MCF 10A (cell line): ENCODE data around the gene NDRG3. TPM values are rescaled to one million over a fixed set of nuclear protein-coding genes. Genes with fewer than 3 reads are reported as not detected.
"Not testable (repeated sequence)": the region's sequence is repeated elsewhere in the genome, so short reads cannot be mapped to it uniquely, and the experiment has no call there.

Experiments
- BruUV-seq: library from RNA; stranded (reverse); fragments of 400-500 nt; replicated peaks from 2 replicates; lab custom pipeline; 2021; lab: Mats Ljungman, UMichigan
- CTCF ChIA-PET: fragments of 300-600 bp; sonication (Branson Sonifier 250); formaldehyde crosslinking; extraction: SDS; loops from one replicate; lab custom pipeline; 2021; ENCODE audit warnings: antibody characterized with exemption, inconsistent platforms; lab: Yijun Ruan, JAX
- POLR2A ChIA-PET: fragments of 300-600, 350-650 bp; sonication (Branson Sonifier 250); formaldehyde crosslinking; extraction: SDS; loops from one replicate; lab custom pipeline; 2020; ENCODE audit warnings: antibody characterized with exemption, inconsistent platforms; lab: Yijun Ruan, JAX
- DNase-seq: peaks from one replicate; pipeline ENCODE4 v3.0.0-alpha.2; 2018; ENCODE audit not compliant: unreplicated experiment
- H3K27ac Mint-ChIP-seq: one replicate; pipeline ENCODE4 v1.8.0; 2022; ENCODE audit warnings: mild to moderate bottlenecking, low read depth, mixed read lengths; ENCODE audit not compliant: unreplicated experiment
- H3K27me3 Mint-ChIP-seq: one replicate; pipeline ENCODE4 v1.8.0; 2022; ENCODE audit warnings: mixed read lengths; ENCODE audit not compliant: insufficient read depth, unreplicated experiment
- H3K36me3 Mint-ChIP-seq: one replicate; pipeline ENCODE4 v1.8.0; 2022; ENCODE audit warnings: mild to moderate bottlenecking, moderate library complexity, mixed read lengths; ENCODE audit not compliant: insufficient read depth, unreplicated experiment
- H3K4me1 Mint-ChIP-seq: one replicate; pipeline ENCODE4 v1.8.0; 2022; ENCODE audit warnings: mixed read lengths; ENCODE audit not compliant: insufficient read depth, unreplicated experiment
- H3K4me3 Mint-ChIP-seq: one replicate; pipeline ENCODE4 v1.8.0; 2022; ENCODE audit warnings: mild to moderate bottlenecking, moderate library complexity, mixed read lengths; ENCODE audit not compliant: unreplicated experiment
- H3K9me3 Mint-ChIP-seq: one replicate; pipeline ENCODE4 v1.8.0; 2022; ENCODE audit warnings: mixed read lengths; ENCODE audit not compliant: unreplicated experiment
- intact Hi-C: fragments of 100-400 bp; cut with micrococcal nuclease; formaldehyde crosslinking; loops from 2 replicates; pipeline ENCODE4 v1.14.1; 2022
- total RNA-seq: library from RNA; stranded (reverse); gene quantifications from 2 replicates; pipeline ENCODE4 v1.2.3, GENCODE V29; 2022
- TF ChIP-seq, protein P1 (sequence below): fragments of 200-600 bp; IDR thresholded peaks from one replicate; pipeline ENCODE4 v1.8.0; 2022; ENCODE audit warnings: antibody characterized with exemption, mild to moderate bottlenecking; ENCODE audit not compliant: unreplicated experiment

Gene NDRG3
- total RNA-seq, 1 experiment from 2014 or later, result 10.3 TPM

DNA sequence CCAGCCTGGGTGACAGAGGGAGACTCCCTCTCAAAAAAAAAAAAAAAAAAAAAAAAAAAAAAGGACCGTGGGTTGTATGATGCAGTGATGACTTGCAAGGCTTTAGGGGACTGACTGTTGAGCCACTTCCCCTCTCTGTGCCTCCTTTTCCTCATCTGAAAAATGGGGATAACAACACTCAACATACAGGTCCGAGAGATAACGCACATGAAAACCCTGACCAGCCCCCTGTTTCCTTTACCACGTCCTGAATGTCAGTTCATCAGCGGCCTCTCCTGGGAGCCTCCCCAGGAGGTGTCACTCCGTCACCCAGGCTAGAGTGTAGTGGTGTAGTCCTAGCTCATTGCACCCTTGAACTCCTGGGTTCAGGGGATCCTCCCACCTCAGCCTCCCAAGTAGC is 103.8 kb downstream of the NDRG3 start:
- H3K4me1 Mint-ChIP-seq, result no peaks in the 10 kb centered on the region
- POLR2A ChIA-PET, result interaction anchor here (0.6 kb wide), 1 partner anchor 91 kb away, joined by 3 read pairs; no protein-coding TSS in a partner anchor
- CTCF ChIA-PET, result no interaction called here
- no peaks in the 10 kb centered on the region for H3K36me3 Mint-ChIP-seq
- H3K4me3 Mint-ChIP-seq, result no peak overlapping the region
- TF ChIP-seq, protein P1, sequence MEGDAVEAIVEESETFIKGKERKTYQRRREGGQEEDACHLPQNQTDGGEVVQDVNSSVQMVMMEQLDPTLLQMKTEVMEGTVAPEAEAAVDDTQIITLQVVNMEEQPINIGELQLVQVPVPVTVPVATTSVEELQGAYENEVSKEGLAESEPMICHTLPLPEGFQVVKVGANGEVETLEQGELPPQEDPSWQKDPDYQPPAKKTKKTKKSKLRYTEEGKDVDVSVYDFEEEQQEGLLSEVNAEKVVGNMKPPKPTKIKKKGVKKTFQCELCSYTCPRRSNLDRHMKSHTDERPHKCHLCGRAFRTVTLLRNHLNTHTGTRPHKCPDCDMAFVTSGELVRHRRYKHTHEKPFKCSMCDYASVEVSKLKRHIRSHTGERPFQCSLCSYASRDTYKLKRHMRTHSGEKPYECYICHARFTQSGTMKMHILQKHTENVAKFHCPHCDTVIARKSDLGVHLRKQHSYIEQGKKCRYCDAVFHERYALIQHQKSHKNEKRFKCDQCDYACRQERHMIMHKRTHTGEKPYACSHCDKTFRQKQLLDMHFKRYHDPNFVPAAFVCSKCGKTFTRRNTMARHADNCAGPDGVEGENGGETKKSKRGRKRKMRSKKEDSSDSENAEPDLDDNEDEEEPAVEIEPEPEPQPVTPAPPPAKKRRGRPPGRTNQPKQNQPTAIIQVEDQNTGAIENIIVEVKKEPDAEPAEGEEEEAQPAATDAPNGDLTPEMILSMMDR, result no peak
- no peaks in the 10 kb centered on the region for H3K27me3 Mint-ChIP-seq
- H3K27ac Mint-ChIP-seq, result no peak overlapping the region
- DNase-seq, result no peak
- H3K9me3 Mint-ChIP-seq, result no peaks in the 10 kb centered on the region
- intact Hi-C loops, result no loop called here
- BruUV-seq, result no TSS peak

DNA sequence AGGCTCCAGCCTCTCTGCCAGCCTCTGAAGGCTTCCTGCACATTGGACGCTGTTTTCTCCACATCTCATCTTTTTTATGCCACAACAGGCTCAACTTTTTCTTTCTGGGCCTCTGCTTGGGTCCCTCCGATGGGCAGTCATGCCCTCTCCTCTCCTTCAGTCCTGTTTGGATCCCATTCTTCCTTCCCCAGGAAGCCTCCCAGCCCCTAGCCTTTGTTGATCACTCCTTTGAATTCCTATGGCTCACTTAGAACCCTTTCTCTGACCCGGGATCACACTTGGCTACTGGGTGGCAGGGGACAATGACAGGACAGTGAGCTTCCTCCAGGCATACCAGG is 104.4 kb downstream of the NDRG3 start:
- TF ChIP-seq, protein P1, result no peak
- no peaks in the 10 kb centered on the region for H3K4me1 Mint-ChIP-seq
- BruUV-seq, result no TSS peak
- ChIA-PET CTCF (no interaction called here), POLR2A (no interaction called here)
- no peaks in the 10 kb centered on the region for H3K9me3 Mint-ChIP-seq
- H3K36me3 Mint-ChIP-seq, result no peaks in the 10 kb centered on the region
- intact Hi-C loops, result no loop called here
- H3K27me3 Mint-ChIP-seq, result no peaks in the 10 kb centered on the region
- no peak overlapping the region for H3K27ac Mint-ChIP-seq
- no peak for DNase-seq
- no peak overlapping the region for H3K4me3 Mint-ChIP-seq

DNA sequence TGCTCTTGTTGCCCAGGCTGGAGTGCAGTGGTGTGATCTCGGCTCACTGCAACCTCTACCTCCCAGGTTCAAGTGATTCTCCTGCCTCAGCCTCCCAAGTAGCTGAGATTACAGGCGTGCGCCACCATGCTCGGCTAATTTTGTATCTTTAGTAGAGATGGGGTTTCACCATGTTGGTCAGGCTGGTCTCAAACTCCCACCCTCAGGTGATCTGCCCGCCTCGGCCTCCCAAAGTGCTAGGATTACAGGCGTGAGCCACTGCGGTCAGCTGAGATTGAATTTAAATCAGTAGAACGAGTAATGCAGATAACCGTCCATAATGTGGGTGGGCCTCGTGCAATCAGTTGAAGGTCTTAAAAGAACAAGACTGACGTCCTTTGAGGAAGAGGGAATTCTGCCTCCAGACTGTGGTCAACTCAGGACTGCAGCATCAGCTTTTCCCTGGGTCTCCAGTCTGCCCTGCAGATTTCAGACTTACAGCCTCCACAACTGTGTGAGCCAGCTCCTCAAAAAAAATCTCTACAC is 107.0 kb downstream of the NDRG3 start:
- POLR2A ChIA-PET, H3K27me3 Mint-ChIP-seq, H3K27ac Mint-ChIP-seq, BruUV-seq, H3K36me3 Mint-ChIP-seq, intact Hi-C loops, H3K4me1 Mint-ChIP-seq, H3K9me3 Mint-ChIP-seq, H3K4me3 Mint-ChIP-seq, DNase-seq: not testable (repeated sequence)
- CTCF ChIA-PET, result interaction anchor here (0.7 kb wide), 1 partner anchor 82 kb away, joined by 3 read pairs; no protein-coding TSS in a partner anchor

DNA sequence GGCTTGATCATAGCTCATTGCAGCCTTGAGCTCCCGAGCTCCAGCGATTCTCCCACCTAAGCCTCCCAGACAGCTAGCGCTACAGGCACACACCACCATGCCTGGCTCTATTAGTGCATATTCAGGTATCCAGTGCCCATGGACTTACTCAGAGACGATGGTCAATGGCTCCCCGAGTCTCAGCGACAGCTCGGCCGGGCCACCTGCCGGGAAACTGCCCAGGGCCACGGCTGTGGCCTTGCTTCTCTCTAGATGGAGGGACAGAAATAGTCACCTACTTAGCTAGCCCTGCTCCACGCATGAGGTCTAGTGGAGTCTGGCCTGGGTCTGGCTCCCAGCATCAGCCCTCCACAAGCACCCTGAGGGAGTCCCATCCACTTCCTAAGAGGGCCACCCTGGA is 111.5 kb downstream of the NDRG3 start:
- no peaks in the 10 kb centered on the region for H3K4me1 Mint-ChIP-seq
- no peaks in the 10 kb centered on the region for H3K9me3 Mint-ChIP-seq
- H3K27me3 Mint-ChIP-seq, result no peaks in the 10 kb centered on the region
- TF ChIP-seq, protein P1, result no peak
- no peak overlapping the region for H3K27ac Mint-ChIP-seq
- no TSS peak for BruUV-seq
- DNase-seq, result no peak
- H3K36me3 Mint-ChIP-seq, result no peaks in the 10 kb centered on the region
- POLR2A ChIA-PET, result interaction anchor here (0.6 kb wide), 1 partner anchor 370 kb away, joined by 4 read pairs; no protein-coding TSS in a partner anchor
- CTCF ChIA-PET, result interaction anchor here (0.9 to 1.7 kb wide), 3 partner anchors 11 to 432 kb away, joined by 3 to 4 read pairs (median 4); no protein-coding TSS in a partner anchor
- intact Hi-C loops, result no loop called here
- H3K4me3 Mint-ChIP-seq, result no peak overlapping the region
